Activated CD8-positive, alpha-beta memory T cell treated with anti-CD3 and anti-CD28 coated beads for 48 hours (primary cell): Measurements from ENCODE around the gene THBS2.
"Not testable (repeated sequence)": the region's sequence is repeated elsewhere in the genome, so short reads cannot be mapped to it uniquely, and the experiment has no call there.

Experiments used
- DNase-seq, 3 experiments: peaks; one replicate each; pipeline ENCODE4 v3.0.0-alpha.2; 2020; ENCODE audit warnings: low read depth in 2 of 3, low spot score in 2 of 3

The THBS2 gene

DNA sequence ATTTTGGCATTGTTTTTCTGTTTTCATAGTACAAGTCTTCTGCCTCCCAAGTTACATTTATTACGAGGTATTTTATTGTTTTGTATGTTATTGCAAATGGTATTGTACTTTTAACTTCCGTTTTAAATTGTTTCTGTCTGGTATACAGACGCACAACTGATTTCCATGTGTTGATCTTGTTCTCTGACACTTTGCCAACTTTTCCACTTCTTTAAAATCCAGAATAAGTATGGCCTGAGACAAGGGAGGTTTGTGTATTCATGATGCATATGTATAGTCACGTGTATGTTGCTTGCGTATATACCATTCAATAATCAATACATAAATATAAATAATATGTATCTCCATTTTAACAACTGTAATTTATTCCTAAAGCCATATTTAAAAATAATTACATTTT is 41.2 kb downstream of the THBS2 start:
- no peak for DNase-seq

DNA sequence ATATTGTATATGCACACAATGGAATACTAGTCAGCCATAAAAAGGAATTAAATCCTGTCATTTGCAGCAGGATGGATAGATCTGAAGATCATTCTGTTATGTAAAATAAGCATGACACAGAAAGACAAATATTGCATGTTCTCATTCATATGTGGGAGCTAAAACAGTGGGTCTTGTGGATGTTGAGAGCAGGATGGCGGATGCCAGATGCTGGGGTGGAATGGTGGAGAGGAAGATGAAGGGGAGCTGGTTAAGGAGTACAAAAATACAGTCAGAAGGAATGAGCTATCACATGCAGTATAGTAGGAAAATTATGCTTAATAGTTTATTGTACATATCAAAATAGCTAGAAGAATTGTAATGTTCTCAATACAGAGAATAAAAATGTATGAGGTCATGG is 41.8 kb downstream of the THBS2 start:
- DNase-seq = no peak

DNA sequence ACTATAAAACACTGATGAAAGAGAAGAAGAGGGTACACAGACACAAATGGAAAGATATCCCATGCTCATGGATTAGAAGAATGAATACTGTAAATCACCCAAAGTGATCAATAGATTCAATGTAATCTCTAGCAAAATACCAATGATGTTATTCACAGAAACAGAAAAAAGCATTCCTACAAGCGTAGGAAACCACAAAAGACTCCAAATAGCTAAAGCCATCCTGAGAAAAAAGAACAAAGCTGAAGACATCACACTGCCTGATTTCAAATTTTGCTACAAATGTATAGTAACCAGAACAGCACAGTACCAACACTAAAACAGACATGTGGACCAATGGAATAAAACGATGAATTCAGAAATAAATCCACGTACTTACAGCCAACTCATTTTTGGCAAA is 43.0 kb downstream of the THBS2 start:
- no peak for DNase-seq

DNA sequence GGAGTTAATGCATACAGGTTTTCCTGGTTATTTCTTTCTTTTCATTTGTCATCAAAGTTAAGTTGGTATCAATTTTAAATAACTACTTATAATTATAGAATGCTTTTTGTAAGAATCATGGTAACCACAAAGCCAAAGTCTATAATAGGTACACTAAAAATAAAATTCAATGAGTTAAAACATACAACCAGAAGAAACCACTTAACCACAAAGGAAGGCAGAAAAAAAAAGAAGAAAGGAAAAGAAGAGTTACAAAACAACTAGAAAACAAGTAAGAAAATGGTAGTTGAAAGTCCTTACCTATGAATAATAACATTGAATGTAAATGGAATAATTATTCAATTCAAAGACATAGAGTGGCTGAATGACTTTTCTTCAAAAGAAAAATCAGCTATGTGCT is 45.6 kb downstream of the THBS2 start:
- DNase-seq = no peak

DNA sequence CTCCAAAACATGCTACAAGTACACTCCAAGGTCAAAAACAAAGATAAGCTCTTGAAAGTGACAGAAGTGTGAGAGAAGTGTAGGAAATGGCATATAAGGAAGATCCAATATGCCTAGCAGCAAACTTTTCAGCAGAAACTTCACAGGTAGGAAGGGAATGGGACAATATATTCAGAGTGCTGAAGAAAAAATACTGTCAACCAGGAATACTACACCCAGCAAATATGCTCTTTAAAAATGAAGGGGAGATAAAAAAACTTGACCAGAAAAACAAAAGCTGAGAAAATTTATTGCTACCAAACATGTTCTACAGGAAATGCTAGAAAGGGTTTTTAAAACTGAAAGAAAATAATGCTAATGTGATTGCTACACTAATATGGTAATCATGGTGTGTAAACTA is 46.2 kb downstream of the THBS2 start:
- no peak for DNase-seq

DNA sequence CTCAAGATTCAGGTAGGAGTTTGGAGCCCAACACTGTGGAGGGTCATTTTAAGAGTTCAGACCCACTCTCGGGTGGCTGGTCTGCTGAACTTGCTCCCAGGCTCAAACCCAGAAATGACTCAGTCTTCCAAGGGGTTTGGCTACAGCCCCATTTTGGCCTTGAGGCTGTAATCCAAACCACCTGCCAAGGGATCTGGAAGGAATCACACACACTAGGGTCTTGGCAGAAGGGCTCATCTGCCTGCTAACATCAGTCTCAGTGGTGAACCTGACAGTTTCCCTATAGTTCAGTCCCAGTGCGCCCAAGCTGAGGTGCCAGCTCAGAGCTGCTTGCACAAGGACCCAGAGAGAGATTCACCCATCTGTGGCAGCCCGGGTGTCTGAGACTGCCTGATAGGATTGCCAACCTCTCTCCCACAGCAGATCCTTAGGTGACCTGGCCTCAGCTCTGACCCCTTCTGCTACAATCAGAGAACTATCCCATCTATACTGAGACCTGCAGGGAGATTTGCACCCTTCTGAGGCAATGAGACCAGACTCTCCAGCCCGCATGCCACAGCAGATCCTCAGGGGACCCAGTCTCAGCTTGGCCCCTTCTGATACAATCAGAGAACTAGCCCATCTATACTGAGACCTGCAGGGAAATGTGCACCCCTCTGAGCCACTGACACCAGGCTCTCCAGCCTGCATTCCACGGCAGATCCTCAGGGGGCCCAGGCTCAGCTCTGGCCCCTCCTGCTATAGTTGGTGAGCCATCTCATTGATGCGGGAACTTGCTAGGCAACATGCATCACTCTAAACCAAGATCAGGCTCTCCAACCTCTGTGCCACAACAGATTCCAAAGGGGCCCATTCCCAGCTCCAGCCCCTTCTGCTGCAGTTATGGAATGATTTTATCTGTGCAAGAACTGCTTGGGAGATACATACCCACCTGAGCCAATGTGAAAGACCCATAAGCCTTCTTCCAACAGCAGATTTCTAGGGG is 48.2 kb downstream of the THBS2 start:
- DNase-seq = no peak

DNA sequence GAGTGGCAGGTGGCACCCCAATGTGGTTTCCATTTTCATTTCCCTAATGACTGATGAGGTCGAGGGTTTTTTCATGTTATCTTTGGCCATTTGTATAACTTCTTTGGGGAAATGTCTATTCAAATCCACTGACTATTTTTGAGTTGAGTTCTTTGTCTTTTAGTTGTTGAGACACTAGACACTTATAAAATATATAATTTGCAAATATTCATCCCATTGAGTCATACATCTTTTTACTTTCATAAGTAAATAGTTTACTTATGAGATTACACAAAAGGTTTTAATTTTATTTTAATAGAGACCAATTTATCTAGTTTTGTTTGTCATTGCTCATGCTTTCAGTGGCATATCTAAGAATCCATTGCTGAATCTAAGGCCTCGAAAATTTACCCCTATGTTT is 49.5 kb downstream of the THBS2 start:
- no peak for DNase-seq

DNA sequence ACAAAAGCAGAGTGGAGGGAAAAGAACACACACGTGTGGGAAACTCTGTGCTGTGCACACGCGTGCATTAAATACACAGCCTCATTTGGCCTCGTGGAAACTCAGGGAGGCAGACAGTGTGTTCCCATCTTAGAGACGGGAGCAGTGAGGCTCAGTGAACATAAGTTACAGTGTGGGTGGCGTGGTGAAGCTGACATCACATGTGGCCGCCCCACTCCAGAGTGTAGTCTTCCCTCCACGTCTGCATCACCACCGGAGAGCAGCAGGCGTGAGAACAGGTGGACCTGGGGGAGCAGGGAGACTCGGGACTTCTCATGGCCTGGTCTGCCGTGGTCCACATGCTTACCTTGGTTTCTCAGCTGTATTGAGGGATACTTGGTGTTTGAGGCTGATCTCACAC is 51.7 kb downstream of the THBS2 start:
- no peak for DNase-seq

DNA sequence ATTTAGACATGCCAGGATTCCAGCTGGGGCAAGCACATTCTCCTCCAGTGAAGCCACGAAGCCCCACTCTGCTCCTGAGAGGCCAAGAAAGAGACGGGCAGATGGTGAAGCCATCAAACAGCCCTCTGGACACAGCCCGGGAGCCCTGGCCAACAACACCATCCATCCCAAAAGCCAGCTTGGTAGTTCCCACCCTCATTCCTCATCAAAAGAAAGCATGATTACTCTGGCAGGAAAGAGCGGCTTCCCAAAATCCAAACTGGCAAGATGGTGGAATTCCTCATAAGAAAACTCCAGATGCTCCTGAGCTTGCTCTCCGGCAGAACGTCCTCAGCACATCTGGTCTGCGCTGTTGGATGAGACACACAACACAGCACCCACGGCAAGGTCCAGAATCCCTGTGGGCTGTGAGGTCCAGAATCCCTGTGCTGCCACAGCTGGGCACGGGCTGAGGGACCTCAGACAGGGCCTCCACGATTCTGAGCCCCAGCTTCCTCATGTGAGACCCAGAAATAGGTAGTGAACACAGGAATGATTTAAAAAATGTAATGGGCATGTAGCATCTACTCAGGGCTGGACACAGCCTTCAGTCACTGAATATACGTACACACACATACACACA is 52.6 kb downstream of the THBS2 start:
- DNase-seq = no peak

DNA sequence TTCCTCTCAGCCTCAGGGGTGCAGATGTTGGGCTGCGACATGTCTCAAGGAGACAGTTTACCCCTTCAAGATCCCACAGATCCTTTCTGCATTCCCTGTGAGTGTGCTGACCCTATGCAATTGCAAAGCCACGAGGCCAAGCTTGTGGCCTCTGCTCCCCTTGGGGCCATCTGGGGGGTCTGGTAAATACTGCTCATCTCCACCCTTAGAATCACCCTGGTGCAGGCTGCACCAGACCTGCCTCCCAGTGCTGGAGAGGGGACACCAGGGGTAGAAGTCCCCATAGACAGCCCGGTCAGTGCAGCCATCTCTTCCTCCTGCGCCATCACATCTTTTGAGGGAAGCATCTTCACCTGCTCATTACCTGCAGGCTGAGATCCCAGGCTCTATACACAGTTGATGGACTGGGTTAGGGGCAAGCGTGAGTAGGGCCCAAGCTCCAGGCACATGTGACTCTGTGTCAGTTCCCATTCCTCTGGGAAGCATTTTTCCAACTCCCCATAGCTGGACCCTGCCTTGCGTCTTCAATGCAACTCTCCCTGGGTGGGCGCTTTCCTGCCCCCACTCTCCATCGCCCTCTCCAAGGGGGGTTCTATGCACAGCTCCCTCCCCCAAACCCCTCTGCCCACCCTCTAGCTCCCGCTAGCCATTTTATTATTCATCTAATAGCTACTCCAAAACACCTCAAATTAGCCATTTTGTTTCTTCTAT is 53.9 kb downstream of the THBS2 start:
- DNase-seq = no peak

DNA sequence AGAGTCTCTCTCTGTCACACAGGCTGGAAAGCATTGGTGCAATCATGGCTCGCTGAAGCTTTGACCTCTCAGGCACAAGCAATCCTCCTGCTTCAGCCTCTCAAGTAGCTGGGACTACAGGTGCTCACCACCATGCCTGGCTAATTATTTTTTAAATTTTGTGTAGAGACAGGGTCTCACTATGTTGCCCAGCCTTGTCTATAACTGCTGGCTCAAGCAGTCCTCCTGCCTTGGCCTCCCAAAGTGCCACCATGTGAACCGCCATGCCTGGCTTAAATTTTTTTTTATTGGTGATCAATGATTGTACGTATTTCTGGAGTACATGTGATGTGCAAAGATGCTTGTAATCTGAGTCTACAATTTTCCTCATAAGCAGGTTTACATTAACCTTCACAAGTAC is 54.8 kb downstream of the THBS2 start:
- no peak for DNase-seq

DNA sequence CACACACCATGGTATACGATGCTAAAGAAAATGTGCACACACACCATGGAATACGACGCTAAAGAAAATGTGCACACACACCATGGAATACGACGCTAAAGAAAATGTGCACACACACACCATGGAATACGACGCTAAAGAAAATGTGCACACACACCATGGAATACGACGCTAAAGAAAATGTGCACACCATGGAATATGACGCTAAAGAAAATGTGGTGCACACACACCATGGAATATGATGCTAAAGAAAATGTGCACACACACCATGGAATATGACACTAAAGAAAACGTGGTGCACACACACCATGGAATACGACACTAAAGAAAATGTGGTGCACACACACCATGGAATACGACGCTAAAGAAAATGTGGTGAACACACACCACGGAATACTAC is 55.7 kb downstream of the THBS2 start:
- not testable (repeated sequence) for DNase-seq

DNA sequence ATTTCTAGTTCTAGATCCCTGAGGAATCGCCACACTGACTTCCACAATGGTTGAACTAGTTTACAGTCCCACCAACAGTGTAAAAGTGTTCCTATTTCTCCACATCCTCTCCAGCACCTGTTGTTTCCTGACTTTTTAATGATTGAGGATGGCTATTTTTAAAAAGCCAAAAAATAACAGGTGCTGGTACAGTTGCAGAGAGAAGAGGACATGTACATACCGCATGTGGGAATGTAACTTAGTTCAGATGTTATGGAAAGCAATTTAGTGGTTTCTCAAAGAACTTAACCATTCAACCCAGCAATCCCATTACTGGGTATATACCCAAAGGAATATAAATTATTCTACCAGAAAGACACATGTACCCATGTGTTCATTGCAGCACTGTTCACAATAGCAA is 57.4 kb downstream of the THBS2 start:
- DNase-seq = not testable (repeated sequence)

DNA sequence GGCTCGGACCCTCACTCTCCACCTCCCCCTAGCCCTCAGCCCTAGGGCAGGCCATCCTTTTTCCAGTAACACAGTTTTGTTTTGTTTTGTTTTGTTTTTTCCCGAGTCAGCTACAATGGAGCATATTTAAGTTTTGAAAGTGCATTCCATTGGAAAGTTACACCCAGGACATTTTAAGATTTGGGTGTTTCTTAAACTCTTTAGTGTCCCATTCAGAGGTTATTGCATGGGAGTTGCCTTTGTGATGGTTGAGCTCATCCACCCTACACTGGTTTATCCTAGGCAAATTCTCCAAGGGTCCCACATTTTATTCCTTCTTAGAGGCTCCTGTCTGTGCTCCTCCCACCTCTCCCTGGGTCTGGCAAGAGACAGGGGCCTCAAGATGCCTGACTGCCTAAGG is 58.9 kb downstream of the THBS2 start:
- no peak for DNase-seq

DNA sequence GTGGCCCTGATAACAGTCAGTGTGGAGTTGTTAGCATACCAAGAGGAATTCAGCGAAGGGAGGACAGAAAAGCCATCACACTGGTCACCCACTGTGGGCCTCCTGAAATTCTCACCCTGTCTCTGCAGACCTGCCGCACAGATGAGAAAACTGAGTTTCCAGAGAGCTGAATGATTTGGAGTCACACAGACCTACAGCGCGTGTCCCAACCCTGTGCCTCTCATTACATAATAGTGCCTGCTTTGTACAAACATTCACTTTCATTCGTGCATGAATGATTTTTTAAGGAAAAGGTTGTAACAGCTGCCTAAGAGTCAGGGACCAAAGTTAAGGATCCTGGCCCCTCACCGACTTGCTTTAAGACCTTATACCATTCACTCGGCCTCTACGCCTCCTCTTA is 62.7 kb downstream of the THBS2 start:
- no peak for DNase-seq

DNA sequence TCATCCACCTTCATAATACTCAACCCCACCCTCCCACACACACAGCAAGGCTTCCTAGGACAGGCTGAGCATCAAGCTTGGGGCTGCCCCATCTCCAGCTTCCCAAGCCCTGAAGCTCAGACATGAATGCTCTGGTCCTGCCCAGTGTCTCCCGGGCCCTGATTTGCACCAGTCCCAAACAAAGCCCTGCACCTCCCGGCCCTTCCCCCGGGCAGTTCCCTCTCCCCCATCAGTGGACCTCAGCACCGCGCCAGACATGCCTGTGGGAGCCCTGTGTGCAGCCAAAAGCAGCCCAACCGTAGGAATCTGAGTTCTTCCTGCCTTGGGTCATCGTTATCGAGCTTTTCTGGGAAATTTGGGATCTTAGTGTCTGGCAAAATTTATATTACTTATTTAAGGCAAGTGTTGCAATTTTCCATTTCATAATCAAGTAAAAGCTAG is 63.5 kb downstream of the THBS2 start:
- DNase-seq = no peak

DNA sequence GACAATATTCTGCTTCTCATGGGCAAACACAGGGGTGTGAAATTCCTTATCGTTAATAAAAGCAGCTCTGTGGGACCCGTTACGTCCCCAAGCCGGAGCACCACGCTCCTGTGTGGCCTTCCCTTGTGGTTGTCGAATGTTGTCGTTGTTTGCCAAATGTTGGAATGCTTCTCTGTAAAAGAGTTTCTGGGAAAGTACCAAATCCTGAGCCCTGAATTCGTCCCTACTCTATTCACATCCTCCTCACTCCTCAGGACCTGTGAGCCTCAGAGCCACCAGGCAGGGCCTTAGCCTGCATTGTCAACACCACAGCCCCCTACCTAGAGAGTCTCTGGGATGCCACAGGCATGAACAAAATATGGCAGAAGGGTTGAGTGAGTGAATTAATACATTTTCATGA is 64.0 kb downstream of the THBS2 start:
- no peak for DNase-seq

DNA sequence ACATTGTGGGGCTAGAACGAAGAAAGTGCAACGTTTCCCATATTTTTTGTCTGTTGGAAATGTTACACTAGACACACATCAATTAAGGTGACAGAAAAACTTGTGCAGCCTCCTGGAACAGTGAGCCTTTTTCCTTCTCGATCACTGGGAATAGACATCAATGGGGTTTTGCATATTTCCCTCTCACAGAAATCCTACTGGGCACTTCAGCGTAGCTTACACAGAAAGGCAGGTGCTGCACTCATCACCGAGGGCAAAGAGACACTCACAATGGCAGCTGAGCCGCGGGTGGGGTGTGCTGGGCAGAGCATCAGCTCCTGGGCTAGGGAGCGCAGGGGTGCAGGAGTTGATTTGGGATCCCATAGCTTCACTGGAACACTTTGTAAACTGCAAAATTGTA is 64.5 kb downstream of the THBS2 start:
- DNase-seq = no peak

DNA sequence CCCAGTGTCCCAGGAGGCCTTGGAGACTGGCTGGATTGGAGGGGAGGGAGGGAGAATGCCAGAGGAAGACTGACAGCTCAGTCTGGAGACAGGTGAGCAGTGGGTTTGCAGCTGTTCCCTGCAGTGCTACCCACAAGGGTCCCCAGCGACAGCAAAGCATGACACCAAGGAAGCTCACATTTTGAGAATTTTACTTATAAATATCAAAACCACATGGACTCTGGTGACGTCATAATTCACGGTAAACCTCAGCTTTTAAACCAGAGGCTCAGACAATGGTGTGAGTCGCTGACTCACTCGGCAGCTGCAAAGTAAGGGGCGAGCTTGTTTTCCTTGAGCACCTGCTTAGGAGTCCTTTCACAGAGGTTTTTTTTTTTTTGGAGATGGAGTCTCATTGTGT is 65.2 kb downstream of the THBS2 start:
- no peak for DNase-seq

DNA sequence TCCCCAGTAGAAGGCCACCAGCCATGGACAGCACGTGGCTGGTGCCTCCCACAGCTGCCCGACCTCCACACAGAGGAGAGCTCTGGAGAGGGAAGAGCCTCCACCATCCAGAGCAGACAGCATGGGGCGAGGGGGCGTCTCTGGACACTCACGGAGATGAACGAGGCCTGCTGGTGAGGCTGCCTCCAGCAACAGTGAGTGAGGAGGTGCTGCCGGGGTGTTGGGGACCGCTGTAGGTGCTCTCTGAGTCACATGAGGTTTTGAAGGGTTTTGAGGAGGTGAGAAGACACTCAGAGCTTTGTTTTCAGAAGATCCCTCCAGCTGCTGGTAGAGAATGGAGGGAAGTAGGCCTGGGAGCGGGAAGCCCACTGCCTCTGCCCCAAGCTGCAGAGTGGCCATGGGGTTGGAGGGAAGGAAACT is 65.6 kb downstream of the THBS2 start:
- no peak for DNase-seq

DNA sequence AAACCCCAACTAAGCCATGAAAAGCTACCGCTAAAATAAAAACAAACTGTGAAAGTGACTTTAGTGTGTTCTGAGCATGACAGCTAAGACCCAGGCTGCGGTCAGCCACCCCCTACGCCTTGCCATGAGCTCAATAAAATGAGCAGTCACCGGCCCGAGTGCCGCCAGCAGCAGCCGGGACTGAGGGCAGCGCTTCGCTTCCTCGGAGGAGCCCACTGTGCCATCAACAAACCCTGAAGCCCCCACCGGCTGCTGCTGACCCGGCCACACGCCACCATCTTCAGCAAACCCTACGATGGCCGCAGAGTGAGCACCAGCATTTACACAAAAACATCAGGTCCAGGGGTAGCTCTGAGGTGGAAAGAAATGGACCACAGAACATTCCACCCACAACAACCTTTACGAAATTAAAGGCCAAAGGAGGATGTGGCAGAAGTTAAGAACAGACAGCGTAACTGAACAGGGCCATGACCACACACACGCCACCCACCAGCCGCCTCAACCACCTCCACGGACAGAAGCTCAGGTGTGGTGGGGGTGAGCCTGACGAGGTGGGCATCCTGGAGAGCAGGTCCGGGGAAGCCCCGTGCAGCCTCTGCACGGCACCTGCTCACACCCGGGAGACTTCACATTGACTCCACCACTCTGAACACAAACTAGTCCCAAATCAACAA is 67.0 kb downstream of the THBS2 start:
- no peak for DNase-seq
